ENCODE data around the gene ULK3.
A peak's percentile ranks its signal among the peaks of the same experiment; 100 is the strongest.

The ULK3 gene

GRCh38 chr15:74799856-74800558 is 42.9 kb downstream of the ULK3 start:
- Histone ChIP-seq H3K27ac (ENCODE audit: low read length) (peak overlapping the region; percentile 72), H3K9me3 (ENCODE audit: insufficient read depth, low read length) (no peaks in the 10 kb centered on the region), H3K36me3 (replicated peaks; ENCODE audit: low read depth, low read length) (peaks cover 87% of the 10 kb centered on the region), H3K79me2 (ENCODE audit: low read length) (peaks cover 69% of the 10 kb centered on the region), H3K27me3 (ENCODE audit: low read depth, low read length) (no peaks in the 10 kb centered on the region), H3K9ac (ENCODE audit: low read length) (peak overlapping the region; percentile 44; the same call in 1 of the 2 replicates), H2AFZ (ENCODE audit: low read depth, low read length) (no peak overlapping the region), H3K4me2 (ENCODE audit: low read length) (peak overlapping the region; percentile 61), H4K20me1 (ENCODE audit: insufficient read depth, low read length) (peaks cover 90% of the 10 kb centered on the region), H3K4me1 (ENCODE audit: low read length) (peaks cover 57% of the 10 kb centered on the region), H3K4me3 (ENCODE audit: low read length) (peak overlapping the region; percentile 2; the same call in 1 of the 2 replicates)
- no peak for TF ChIP-seq EZH2phosphoT487 (IDR thresholded peaks at IDR 0.05; ENCODE audit: low read depth)
- peak; percentile 95 for TF ChIP-seq CTCF (IDR thresholded peaks at IDR 0.05; ENCODE audit: low read depth, low read length)

GRCh38 chr15:74799255-74799855 is 43.6 kb downstream of the ULK3 start:
- H3K79me2 ChIP-seq (ENCODE audit: low read length), result peaks cover 75% of the 10 kb centered on the region
- no peak overlapping the region for H3K4me3 ChIP-seq (ENCODE audit: low read length)
- H3K27ac ChIP-seq (ENCODE audit: low read length), result peak overlapping the region; percentile 72
- no peaks in the 10 kb centered on the region for H3K27me3 ChIP-seq (ENCODE audit: low read depth, low read length)
- peak overlapping the region; percentile 34; the same call in 1 of the 2 replicates for H3K9ac ChIP-seq (ENCODE audit: low read length)
- H2AFZ ChIP-seq (ENCODE audit: low read depth, low read length), result no peak overlapping the region
- H4K20me1 ChIP-seq (ENCODE audit: insufficient read depth, low read length), result peaks cover 96% of the 10 kb centered on the region
- peak overlapping the region; percentile 61 for H3K4me2 ChIP-seq (ENCODE audit: low read length)
- peaks cover 64% of the 10 kb centered on the region for H3K4me1 ChIP-seq (ENCODE audit: low read length)
- H3K9me3 ChIP-seq (ENCODE audit: insufficient read depth, low read length), result no peaks in the 10 kb centered on the region
- TF ChIP-seq EZH2phosphoT487 (IDR thresholded peaks at IDR 0.05; ENCODE audit: low read depth), result no peak
- peak; percentile 45 for TF ChIP-seq CTCF (IDR thresholded peaks at IDR 0.05; ENCODE audit: low read depth, low read length)
- peaks cover 87% of the 10 kb centered on the region for H3K36me3 ChIP-seq (replicated peaks; ENCODE audit: low read depth, low read length)

- no peak for TF ChIP-seq EZH2phosphoT487 (IDR thresholded peaks at IDR 0.05; ENCODE audit: low read depth)
- TF ChIP-seq CTCF (IDR thresholded peaks at IDR 0.05; ENCODE audit: low read depth, low read length), result peak; percentile 36
- no peak overlapping the region for H2AFZ ChIP-seq (ENCODE audit: low read depth, low read length)
- peak overlapping the region; percentile 61 for H3K4me2 ChIP-seq (ENCODE audit: low read length)
- H3K9me3 ChIP-seq (ENCODE audit: insufficient read depth, low read length), result no peaks in the 10 kb centered on the region
- H3K4me3 ChIP-seq (ENCODE audit: low read length), result peak overlapping the region; percentile 5; the same call in 1 of the 2 replicates
- H3K36me3 ChIP-seq (replicated peaks; ENCODE audit: low read depth, low read length), result peaks cover 82% of the 10 kb centered on the region
- H3K4me1 ChIP-seq (ENCODE audit: low read length), result peaks cover 71% of the 10 kb centered on the region
- H4K20me1 ChIP-seq (ENCODE audit: insufficient read depth, low read length), result peaks cover 95% of the 10 kb centered on the region
- peak overlapping the region; percentile 72 for H3K27ac ChIP-seq (ENCODE audit: low read length)
- H3K9ac ChIP-seq (ENCODE audit: low read length), result peak overlapping the region; percentile 34
- H3K27me3 ChIP-seq (ENCODE audit: low read depth, low read length), result no peaks in the 10 kb centered on the region
- peaks cover 83% of the 10 kb centered on the region for H3K79me2 ChIP-seq (ENCODE audit: low read length)
These were observed 44.3 kb downstream of the ULK3 start for GRCh38 chr15:74798388-74799254.

Data from OCI-LY3 (cell line).